Right kidney (tissue), 9 donors: Measurements from ENCODE around the gene ZNF780B.

Experiments
- DNase-seq: peaks from one replicate; pipeline ENCODE4 v3.0.0-alpha.2; 2016
- long read RNA-seq, 8 donors: transcript quantifications; one replicate each; lab custom pipeline, GENCODE V29; 2026

The ZNF780B gene
- long read RNA-seq, donor 1: 0 reads
- long read RNA-seq, donor 2, full-length matches to known transcripts: 1 of 1 reads
- long read RNA-seq, donor 2, partial matches to known transcripts: 0 of 1 reads
- long read RNA-seq, donor 2, other reads (novel, unspliced or antisense): 0 of 1 reads
- long read RNA-seq, donor 3: 0 reads
- long read RNA-seq, donor 4: 0 reads
- long read RNA-seq, donor 5, full-length matches to known transcripts: 1 of 1 reads
- long read RNA-seq, donor 5, partial matches to known transcripts: 0 of 1 reads
- long read RNA-seq, donor 5, other reads (novel, unspliced or antisense): 0 of 1 reads
- long read RNA-seq, donor 6: 0 reads
- long read RNA-seq, donor 7: 0 reads
- long read RNA-seq, donor 8, partial matches to known transcripts: 0 of 1 reads
- long read RNA-seq, donor 8, other reads (novel, unspliced or antisense): 0 of 1 reads

- peak; percentile 77 for DNase-seq
Observed at GRCh38 chr19:40055832-40056504, at the start of gene ZNF780B. Gene ZNF780B, minus strand, starts transcription at chr19:40056231. Its CDS starts 5,899 bp downstream, at chr19:40050332.

GRCh38 chr19:40104754-40105153 lies 48.7 kb upstream of the ZNF780B start:
- DNase-seq: no peak

- no peak for DNase-seq
Observed at GRCh38 chr19:40103600-40103999, 47.6 kb upstream of the ZNF780B start.

GRCh38 chr19:40101813-40102212 lies 45.8 kb upstream of the ZNF780B start:
- no peak for DNase-seq

GRCh38 chr19:40093416-40093815 lies 37.4 kb upstream of the ZNF780B start:
- DNase-seq: no peak

GRCh38 chr19:40091205-40092129 lies 35.4 kb upstream of the ZNF780B start:
- DNase-seq: no peak

GRCh38 chr19:40090241-40091204 lies 34.5 kb upstream of the ZNF780B start, which contains the start of gene ZNF780A:
Gene ZNF780A, minus strand, starts transcription at chr19:40090943. Its CDS starts 6,190 bp downstream, at chr19:40084753.
- DNase-seq: peak; percentile 88

- no peak for DNase-seq
Observed at GRCh38 chr19:40089462-40089861, 33.4 kb upstream of the ZNF780B start.

- no peak for DNase-seq
Observed at GRCh38 chr19:40088299-40089047, 32.4 kb upstream of the ZNF780B start.

GRCh38 chr19:40084948-40085347 lies 28.9 kb upstream of the ZNF780B start:
- DNase-seq: no peak

GRCh38 chr19:40081411-40081810 lies 25.4 kb upstream of the ZNF780B start:
- DNase-seq: no peak

GRCh38 chr19:40080289-40080688 lies 24.3 kb upstream of the ZNF780B start:
- no peak for DNase-seq

- DNase-seq: no peak
Observed at GRCh38 chr19:40078377-40078776, 22.3 kb upstream of the ZNF780B start.

- DNase-seq: no peak
Observed at GRCh38 chr19:40070058-40070457, 14.0 kb upstream of the ZNF780B start.

GRCh38 chr19:40059624-40060023 lies 3.6 kb upstream of the ZNF780B start:
- no peak for DNase-seq

GRCh38 chr19:40057166-40057565 lies 1.1 kb upstream of the ZNF780B start:
- DNase-seq: no peak

- DNase-seq: no peak
Observed at GRCh38 chr19:40056505-40056904, 474 bp upstream of the ZNF780B start.

GRCh38 chr19:40055049-40055448 lies 982 bp downstream of the ZNF780B start:
- DNase-seq: no peak

- no peak for DNase-seq
Observed at GRCh38 chr19:40054632-40055031, 1.4 kb downstream of the ZNF780B start.

GRCh38 chr19:40053491-40053890 lies 2.5 kb downstream of the ZNF780B start:
- no peak for DNase-seq
